HG03139 (cell line): ENCODE measurements around the gene ZNF831.

Source experiments
- ATAC-seq: cut with Tn5 transposase; IDR thresholded peaks from one replicate; pipeline ENCODE4 v1.9.1; 2021; ENCODE audit not compliant: unreplicated experiment

Gene ZNF831

GRCh38 chr20:59139998-59140397 is 23.6 kb upstream of the ZNF831 start:
- ATAC-seq = no peak

DNA sequence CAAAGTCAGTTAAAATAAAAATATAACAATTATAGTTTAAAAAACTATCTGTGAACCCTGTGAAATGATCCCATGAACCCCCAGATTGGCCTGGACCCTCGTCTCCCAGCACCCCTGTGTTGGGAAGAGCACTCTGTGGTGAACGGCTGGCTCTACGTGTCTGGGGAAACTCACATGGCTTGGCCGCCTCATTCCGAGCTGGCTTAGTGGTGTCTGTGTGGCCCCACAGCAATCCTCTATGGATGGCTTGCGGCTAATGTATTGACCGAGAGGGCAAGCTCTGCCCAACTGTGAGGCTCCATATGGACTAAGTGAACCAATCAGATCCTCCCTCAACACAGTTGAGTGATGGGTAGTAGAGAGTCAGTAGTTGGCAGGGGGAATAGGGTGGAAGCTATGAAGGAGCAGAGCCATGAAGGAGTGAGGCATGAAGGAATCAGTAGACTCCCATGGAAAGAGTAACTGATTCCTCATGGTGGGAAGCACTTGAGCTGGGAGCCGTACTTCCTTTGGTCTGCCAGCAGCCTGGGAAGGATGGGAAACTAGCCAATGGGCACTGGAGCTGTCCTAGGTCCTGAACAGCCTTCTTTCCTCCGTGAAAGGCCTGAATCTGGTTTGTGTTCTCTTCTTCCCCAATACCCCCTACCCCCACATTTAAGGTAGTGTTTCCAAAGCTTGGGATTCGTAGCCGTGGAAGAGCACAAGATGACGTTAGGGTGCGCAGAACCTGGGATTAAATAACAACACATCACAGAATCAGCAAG is 21.6 kb upstream of the ZNF831 start:
- ATAC-seq = no peak

- no peak for ATAC-seq
These were observed 20.3 kb upstream of the ZNF831 start for GRCh38 chr20:59143326-59143725.

DNA sequence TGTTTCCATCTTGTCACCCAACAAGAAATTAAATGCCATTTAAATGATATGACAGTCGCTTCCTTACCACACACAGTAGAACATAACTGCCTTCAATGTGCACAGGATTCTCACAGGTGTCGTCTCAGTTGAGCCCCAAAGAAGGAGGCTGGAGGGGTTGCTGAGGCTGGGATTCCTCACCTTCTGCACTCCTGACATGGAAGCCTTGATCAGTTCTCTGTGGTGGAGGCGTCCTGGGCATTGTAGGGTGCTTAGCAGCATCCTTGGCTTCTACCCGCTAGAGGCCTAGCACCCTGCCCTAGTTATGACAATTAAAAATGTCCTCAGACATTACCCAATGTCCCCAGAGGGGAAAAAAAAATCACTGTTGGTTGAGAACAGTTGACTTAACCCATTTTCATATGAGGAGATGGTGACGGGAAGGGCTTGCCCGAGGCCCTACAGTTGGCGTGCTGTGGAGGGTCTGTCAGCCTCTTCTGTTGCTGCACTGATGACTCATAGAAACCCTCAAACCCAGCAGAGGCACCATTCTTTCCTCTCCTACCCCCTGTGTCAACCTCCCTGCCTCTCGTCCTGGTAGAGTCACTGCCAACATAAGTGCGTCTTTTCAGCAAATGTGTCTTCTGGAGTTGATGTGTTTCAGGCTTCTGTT is 19.3 kb upstream of the ZNF831 start:
- no peak for ATAC-seq

GRCh38 chr20:59144831-59145196 is 18.8 kb upstream of the ZNF831 start:
- ATAC-seq = no peak

DNA sequence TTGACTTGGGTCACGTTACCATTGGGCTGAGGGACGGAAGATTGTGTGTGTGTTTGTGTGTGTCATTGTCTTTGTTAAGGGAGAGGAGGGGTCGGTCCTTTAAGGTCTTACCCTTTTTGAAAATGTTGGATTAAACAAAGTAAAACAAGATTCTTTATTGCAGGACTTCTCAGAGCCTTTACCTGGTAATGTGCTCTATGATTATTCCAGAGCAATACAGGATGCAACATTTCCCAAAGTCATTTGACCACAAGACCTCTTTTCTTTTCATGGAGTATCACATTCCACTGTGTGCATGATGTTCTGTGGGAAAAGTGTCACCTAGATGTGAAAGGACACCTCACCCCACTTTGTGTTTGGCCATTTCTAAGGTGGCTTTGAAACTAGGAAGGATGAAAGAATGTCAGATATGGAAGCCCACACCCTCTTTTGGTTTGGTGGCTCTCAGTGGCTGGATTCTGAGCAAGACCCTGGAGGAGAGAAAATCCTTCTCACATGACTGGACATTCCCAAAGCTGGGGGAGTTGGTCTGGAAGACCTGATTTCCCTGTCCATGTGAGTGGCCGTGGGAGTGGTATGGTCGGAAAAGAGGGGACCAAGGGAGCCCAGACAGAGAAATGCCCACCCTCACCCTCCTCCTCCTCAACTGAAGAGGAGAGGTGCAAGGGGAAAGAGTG is 18.2 kb upstream of the ZNF831 start:
- ATAC-seq = no peak

GRCh38 chr20:59145924-59146779 is 17.5 kb upstream of the ZNF831 start:
- ATAC-seq = no peak

GRCh38 chr20:59146780-59147565 is 16.6 kb upstream of the ZNF831 start:
- ATAC-seq = no peak

DNA sequence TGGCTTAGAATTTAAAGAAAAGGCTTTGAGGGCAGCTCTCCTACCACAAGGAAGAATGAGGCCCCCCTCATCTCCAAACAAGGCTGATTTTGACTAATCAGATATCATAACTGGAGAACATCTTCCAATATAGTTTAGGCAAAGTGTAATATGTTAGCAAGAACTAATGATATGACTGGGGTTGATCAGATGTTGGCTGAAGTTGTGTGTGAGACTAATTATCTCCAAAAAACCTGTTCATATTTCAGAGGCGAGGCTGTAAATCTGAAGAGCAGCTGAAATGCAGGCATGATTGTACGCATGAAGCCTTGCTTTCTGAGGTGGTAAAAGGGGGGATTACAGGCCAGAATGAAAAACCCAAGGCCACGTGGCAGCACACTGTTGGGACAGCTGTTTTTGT is 16.0 kb upstream of the ZNF831 start:
- ATAC-seq = no peak

- ATAC-seq = no peak
These were observed 14.7 kb upstream of the ZNF831 start for GRCh38 chr20:59148701-59149493.

- ATAC-seq = no peak
These were observed 13.7 kb upstream of the ZNF831 start for GRCh38 chr20:59149678-59150504.

DNA sequence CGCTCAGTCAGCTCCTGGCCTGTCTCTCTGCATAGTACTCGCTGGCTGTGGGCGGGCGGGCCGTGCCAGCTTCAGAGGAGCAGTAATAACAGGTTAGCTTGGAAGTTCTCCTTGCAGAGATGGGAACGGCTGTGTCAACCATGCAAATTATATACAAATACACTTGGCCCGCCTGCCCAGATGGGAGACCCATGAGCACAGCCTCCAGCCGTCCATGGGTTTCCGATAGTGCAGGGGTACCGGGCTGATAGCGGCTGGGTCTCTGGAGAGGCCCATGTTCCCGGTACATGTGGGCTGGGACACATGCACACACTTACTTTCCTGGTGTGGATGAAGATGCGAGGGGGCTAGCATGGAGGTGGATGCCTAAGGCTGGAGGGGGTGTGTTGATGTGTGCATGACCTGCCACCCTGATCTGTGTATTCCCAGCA is 12.8 kb upstream of the ZNF831 start:
- ATAC-seq = no peak

- no peak for ATAC-seq
These were observed 12.2 kb upstream of the ZNF831 start for GRCh38 chr20:59151391-59151790.

DNA sequence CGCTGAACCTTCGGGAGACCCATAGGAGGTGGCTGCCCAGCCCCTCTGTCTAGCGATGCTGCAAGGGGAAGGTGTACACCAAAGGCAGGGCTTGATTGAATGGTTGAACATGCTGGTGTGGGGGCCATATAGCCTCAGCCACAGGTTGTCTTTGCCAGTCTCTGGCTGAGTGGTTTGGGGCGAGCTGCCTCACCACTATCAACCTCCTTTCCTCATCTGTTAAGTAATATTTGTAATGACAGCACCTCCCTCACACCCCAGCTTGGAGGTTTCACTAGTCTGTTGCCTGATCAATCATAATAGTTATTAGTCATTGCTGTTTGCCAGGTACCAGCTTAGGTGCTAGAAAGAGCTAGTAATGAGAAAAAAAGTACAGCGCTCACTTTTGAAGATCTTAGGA is 11.8 kb upstream of the ZNF831 start:
- no peak for ATAC-seq

GRCh38 chr20:59152559-59153354 is 10.9 kb upstream of the ZNF831 start:
- no peak for ATAC-seq

GRCh38 chr20:59153355-59153681 is 10.3 kb upstream of the ZNF831 start:
- no peak for ATAC-seq

DNA sequence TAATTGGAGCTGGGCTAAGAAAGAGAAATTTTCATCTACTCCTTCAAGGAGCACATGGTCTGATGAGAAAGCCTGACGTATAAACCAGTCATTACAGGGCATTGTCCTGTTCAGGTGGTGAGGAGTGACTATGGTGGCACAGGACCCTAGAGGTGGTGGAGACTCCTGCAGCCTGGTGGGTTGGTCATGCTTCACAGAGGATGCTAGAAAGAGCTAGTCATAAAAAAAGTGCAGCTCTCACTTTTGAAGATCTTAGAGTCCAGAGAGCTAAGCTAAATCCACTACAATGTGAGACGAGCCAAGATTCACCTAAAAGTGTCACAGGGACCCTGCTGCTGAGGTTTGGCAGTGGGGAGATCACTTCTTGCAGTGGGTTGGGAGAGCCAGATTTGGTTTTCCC is 9.8 kb upstream of the ZNF831 start:
- ATAC-seq = no peak

DNA sequence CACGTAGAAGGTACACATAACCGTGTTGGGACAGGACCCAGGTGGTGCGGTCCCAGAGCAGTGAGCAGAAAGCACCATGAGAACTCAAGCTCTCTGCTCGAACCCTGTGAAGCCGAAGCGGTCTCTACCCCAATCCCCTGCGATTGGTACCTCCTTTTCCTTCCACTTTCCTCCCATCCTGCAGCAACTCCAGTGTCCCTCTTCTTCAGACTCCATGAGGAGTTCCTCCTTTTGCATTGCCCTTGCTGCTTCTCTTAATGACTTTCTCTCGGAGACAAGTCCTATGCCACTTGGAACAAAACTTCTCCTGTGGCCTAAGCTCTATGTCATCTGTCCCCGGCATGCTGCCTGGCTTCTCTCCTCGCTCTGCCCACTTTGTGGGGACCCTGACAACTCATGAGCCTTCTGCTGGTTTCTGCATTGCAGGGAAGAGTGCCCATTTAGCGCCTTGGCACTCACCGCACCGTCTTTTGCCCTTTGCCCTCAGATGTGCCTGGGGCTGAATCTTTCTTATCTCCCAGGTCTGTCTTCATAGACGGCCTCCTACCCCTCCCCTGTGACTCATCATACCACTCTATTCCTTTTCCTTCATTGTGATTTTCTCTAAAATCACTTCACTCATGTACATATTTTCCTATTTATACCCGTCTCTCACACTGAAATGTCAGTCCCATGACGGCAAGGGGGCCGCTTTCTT is 9.2 kb upstream of the ZNF831 start:
- no peak for ATAC-seq
